Thyroid gland (tissue), 4 donors: ENCODE results near the gene ARMCX2.

Source experiments
- CTCF ChIP-seq, 6 experiments: fragments of 200-600 bp in 3 of 6; fragments of 450-650 bp in 3 of 6; sonication (generic) in 3 of 6; IDR thresholded peaks; one replicate each; pipeline ENCODE4 v1.5.1; 2016 to 2019; ENCODE audit warnings: antibody characterized with exemption in 6 of 6, mild to moderate bottlenecking in 2 of 6, inconsistent platforms in 1 of 6, moderate library complexity in 1 of 6
- POLR2A ChIP-seq, 2 donors: fragments of 450-650 bp; IDR thresholded peaks; one replicate each; pipeline ENCODE4 v1.6.1; 2017; ENCODE audit warnings: antibody characterized with exemption in 2 of 2, mild to moderate bottlenecking in 2 of 2, moderate library complexity in 1 of 2

DNA sequence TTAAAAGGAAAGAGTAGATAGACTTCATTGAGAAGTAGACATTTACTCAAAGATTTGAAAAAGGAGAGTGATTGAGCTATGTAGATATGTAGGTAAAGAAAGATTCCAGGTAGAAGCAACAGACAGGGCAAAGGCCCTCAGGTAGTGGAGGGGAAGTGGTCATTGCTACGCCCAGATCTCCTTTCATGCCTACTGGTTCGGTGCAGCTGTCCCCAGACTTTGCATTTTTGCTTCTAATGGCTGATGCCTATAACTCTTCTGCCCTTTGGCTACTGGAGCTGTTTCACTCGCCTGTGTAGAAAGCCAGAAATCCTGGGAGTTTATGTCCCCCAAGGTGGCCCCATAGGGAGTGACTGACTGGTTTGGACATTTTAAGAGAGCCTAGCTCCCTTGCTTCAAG lies 16.9 kb upstream of the ARMCX2 start:
- no peak for TF ChIP-seq CTCF (IDR thresholded peaks at IDR 0.05)
- no peak for TF ChIP-seq POLR2A (IDR thresholded peaks at IDR 0.05)
